ENCODE results near the gene JARID2.

GRCh38 chr6:15296249-15296648 is 50.4 kb downstream of the JARID2 start:
- TF ChIP-seq FOXM1 (IDR thresholded peaks at IDR 0.05; ENCODE audit: low read depth), result no peak
- TF ChIP-seq RAD21 (IDR thresholded peaks at IDR 0.05; ENCODE audit: low read length), result no peak
- TF ChIP-seq, protein P1, sequence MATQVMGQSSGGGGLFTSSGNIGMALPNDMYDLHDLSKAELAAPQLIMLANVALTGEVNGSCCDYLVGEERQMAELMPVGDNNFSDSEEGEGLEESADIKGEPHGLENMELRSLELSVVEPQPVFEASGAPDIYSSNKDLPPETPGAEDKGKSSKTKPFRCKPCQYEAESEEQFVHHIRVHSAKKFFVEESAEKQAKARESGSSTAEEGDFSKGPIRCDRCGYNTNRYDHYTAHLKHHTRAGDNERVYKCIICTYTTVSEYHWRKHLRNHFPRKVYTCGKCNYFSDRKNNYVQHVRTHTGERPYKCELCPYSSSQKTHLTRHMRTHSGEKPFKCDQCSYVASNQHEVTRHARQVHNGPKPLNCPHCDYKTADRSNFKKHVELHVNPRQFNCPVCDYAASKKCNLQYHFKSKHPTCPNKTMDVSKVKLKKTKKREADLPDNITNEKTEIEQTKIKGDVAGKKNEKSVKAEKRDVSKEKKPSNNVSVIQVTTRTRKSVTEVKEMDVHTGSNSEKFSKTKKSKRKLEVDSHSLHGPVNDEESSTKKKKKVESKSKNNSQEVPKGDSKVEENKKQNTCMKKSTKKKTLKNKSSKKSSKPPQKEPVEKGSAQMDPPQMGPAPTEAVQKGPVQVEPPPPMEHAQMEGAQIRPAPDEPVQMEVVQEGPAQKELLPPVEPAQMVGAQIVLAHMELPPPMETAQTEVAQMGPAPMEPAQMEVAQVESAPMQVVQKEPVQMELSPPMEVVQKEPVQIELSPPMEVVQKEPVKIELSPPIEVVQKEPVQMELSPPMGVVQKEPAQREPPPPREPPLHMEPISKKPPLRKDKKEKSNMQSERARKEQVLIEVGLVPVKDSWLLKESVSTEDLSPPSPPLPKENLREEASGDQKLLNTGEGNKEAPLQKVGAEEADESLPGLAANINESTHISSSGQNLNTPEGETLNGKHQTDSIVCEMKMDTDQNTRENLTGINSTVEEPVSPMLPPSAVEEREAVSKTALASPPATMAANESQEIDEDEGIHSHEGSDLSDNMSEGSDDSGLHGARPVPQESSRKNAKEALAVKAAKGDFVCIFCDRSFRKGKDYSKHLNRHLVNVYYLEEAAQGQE (IDR thresholded peaks at IDR 0.05; ENCODE audit: low read depth, low read length), result no peak
- TF ChIP-seq EP300 (IDR thresholded peaks at IDR 0.05; ENCODE audit: borderline replicate concordance in 1 of 2, low read depth in 1 of 2, low read length in 1 of 2), result no peak

Measured in SK-N-SH (cell line).